Esophagus squamous epithelium (tissue), 4 donors: Measurements from ENCODE around the gene CDC42EP1.

Experiments used
- CTCF ChIP-seq, 6 experiments: fragments of 450-650 bp in 4 of 6; fragments of 200-600 bp in 2 of 6; sonication (generic) in 2 of 6; IDR thresholded peaks; one replicate each; pipeline ENCODE4 v1.5.1; 2016 to 2019; ENCODE audit warnings: antibody characterized with exemption in 6 of 6, mild to moderate bottlenecking in 4 of 6, moderate library complexity in 4 of 6
- POLR2A ChIP-seq, 4 donors: fragments of 450-650 bp; IDR thresholded peaks; one replicate each; pipeline ENCODE4 v1.6.1; 2017; ENCODE audit warnings: antibody characterized with exemption in 4 of 4, mild to moderate bottlenecking in 4 of 4, moderate library complexity in 3 of 4

GRCh38 chr22:37555029-37555428, 5.3 kb upstream of the CDC42EP1 start:
- TF ChIP-seq CTCF (IDR thresholded peaks at IDR 0.05): no peak
- no peak for TF ChIP-seq POLR2A (IDR thresholded peaks at IDR 0.05)
